Stomach (tissue), 9 donors: ENCODE measurements around the gene CARMIL3. TPM values are rescaled to one million over a fixed set of nuclear protein-coding genes. Genes with fewer than 3 reads are reported as not detected.

Source experiments
- DNase-seq, 2 donors: peaks; one replicate each; pipeline versions ENCODE4 v3.0.0 to v3.0.0-alpha.2; 2013 to 2019
- H3K27ac ChIP-seq, 5 donors: fragments of 200-600 bp in 4 of 5; sonication (generic) in 4 of 5; one replicate each; pipeline ENCODE4 v1.5.1; 2013 to 2019; ENCODE audit warnings: mild to moderate bottlenecking in 1 of 5, moderate library complexity in 1 of 5
- H3K27me3 ChIP-seq, 3 donors: fragments of 200-600 bp; sonication (generic); one replicate each; pipeline ENCODE4 v1.5.1; 2017 to 2019; ENCODE audit warnings: mixed run types in 1 of 3
- H3K36me3 ChIP-seq, 4 donors: fragments of 200-600 bp; sonication (generic); 1 replicate in 3 of 4; 2 replicates in 1 of 4; pipeline ENCODE4 v1.5.1; 2016 to 2019
- H3K4me1 ChIP-seq, 4 donors: fragments of 200-600 bp; sonication (generic); one replicate each; pipeline ENCODE4 v1.5.1; 2016 to 2019
- H3K4me3 ChIP-seq, 4 donors: fragments of 200-600 bp; sonication (generic) in 3 of 4; one replicate each; pipeline ENCODE4 v1.5.1; 2016 to 2019; ENCODE audit warnings: mild to moderate bottlenecking in 1 of 4
- H3K9me3 ChIP-seq, 4 donors: fragments of 200-600 bp; sonication (generic); one replicate each; pipeline ENCODE4 v1.5.1; 2016 to 2019
- CTCF ChIP-seq, 7 experiments: fragments of 450-650 bp in 4 of 7; fragments of 200-600 bp in 3 of 7; sonication (generic) in 3 of 7; IDR thresholded peaks; one replicate each; pipeline ENCODE4 v1.5.1; 2016 to 2019; ENCODE audit warnings: antibody characterized with exemption in 7 of 7, control low read depth in 2 of 7, mild to moderate bottlenecking in 1 of 7
- EP300 ChIP-seq: sonication (generic); formaldehyde crosslinking; IDR thresholded peaks from one replicate; pipeline ENCODE4 v1.6.1; 2017; ENCODE audit warnings: antibody characterized with exemption
- POLR2A ChIP-seq, 4 donors: fragments of 450-650 bp; IDR thresholded peaks; one replicate each; pipeline ENCODE4 v1.6.1; 2016; ENCODE audit warnings: antibody characterized with exemption in 4 of 4, control low read depth in 2 of 4, mild to moderate bottlenecking in 1 of 4, moderate library complexity in 1 of 4
- POLR2AphosphoS5 ChIP-seq, 3 donors: sonication (generic); formaldehyde crosslinking; IDR thresholded peaks; one replicate each; pipeline ENCODE4 v1.6.1; 2016; ENCODE audit warnings: antibody characterized with exemption in 3 of 3
- WGBS, 5 donors: extraction: QIAGEN DNeasy Blood & Tissue Kit in 3 of 5; methylation state at CpG; one replicate each; pipeline versions ENCODE4 v1.1.5 to v1.1.7; 2013 to 2018; 5-methylcytosine and 5-hydroxymethylcytosine counted together
- intact Hi-C: fragments of 100-400 bp; cut with DNase I; formaldehyde crosslinking; loops from one replicate; pipeline ENCODE4 v1.15.1; 2023; ENCODE audit warnings: low total_unique reads
- polyA plus RNA-seq, 3 donors: library from polyadenylated mRNA; stranded (reverse); fragments of 200-250 nt; gene quantifications; one replicate each; pipeline ENCODE4 v1.2.3, GENCODE V29; 2013
- total RNA-seq, 5 donors: library from RNA; depleted of rRNA; stranded (reverse); fragments of >200 nt; gene quantifications; one replicate each; pipeline versions ENCODE4 v1.1.0 to v1.2.3, GENCODE V29; 2014 to 2016
- donor health status: healthy with polysubstance abuse.
- donor health status: Bipolar disorder and iron deficiency.
- donor health status: healthy.

Gene CARMIL3
- total and polyA plus RNA-seq, 8 donors, result 0.14 to 2.0 (median 0.50) TPM; not detected in 2

GRCh38 chr14:24078146-24078545, 26.3 kb downstream of the CARMIL3 start:
- peaks cover 11 to 38% (median 37%) of the 10 kb centered on the region in 4 donors for H3K4me1 ChIP-seq
- WGBS, 5 donors, result 82 to 91% (median 84%) methylated on average over 3 of the region's 3 CpGs
- intact Hi-C loops, result no loop called here
- H3K4me3 ChIP-seq, result no peak overlapping the region
- no peaks in the 10 kb centered on the region for H3K36me3 ChIP-seq
- H3K27ac ChIP-seq, result no peak overlapping the region
- no peaks in the 10 kb centered on the region for H3K9me3 ChIP-seq
- peaks cover 0 to 17% (median 0%) of the 10 kb centered on the region in 3 donors for H3K27me3 ChIP-seq
- no peak for DNase-seq
- TF ChIP-seq POLR2A (IDR thresholded peaks at IDR 0.05) (no peak), POLR2AphosphoS5 (IDR thresholded peaks at IDR 0.05) (no peak), CTCF (IDR thresholded peaks at IDR 0.05) (no peak), EP300 (no peak)

GRCh38 chr14:24079491-24080141, 27.8 kb downstream of the CARMIL3 start:
- no peaks in the 10 kb centered on the region for H3K36me3 ChIP-seq
- H3K4me3 ChIP-seq, result no peak overlapping the region
- TF ChIP-seq CTCF (IDR thresholded peaks at IDR 0.05) (no peak), POLR2A (IDR thresholded peaks at IDR 0.05) (no peak), EP300 (no peak), POLR2AphosphoS5 (IDR thresholded peaks at IDR 0.05) (no peak)
- intact Hi-C loops, result no loop called here
- DNase-seq, result no peak
- H3K4me1 ChIP-seq, result peaks cover 6 to 28% (median 25%) of the 10 kb centered on the region in 4 donors
- H3K9me3 ChIP-seq, result no peaks in the 10 kb centered on the region
- H3K27ac ChIP-seq, result no peak overlapping the region
- 91 to 96% (median 92%) methylated on average over 9 of the region's 9 CpGs for WGBS, 5 donors
- H3K27me3 ChIP-seq, result peaks cover 0 to 17% (median 0%) of the 10 kb centered on the region in 3 donors

- peaks cover 6 to 23% (median 22%) of the 10 kb centered on the region in 4 donors for H3K4me1 ChIP-seq
- intact Hi-C loops, result no loop called here
- no peaks in the 10 kb centered on the region for H3K36me3 ChIP-seq
- no peak overlapping the region for H3K27ac ChIP-seq
- 72 to 89% (median 84%) methylated on average over 6 of the region's 6 CpGs for WGBS, 5 donors
- TF ChIP-seq POLR2A (IDR thresholded peaks at IDR 0.05) (no peak), CTCF (IDR thresholded peaks at IDR 0.05) (no peak), EP300 (no peak), POLR2AphosphoS5 (IDR thresholded peaks at IDR 0.05) (no peak)
- DNase-seq, result no peak
- H3K27me3 ChIP-seq, result peaks cover 0 to 17% (median 0%) of the 10 kb centered on the region in 3 donors
- no peak overlapping the region for H3K4me3 ChIP-seq
- H3K9me3 ChIP-seq, result no peaks in the 10 kb centered on the region
These were observed 28.3 kb downstream of the CARMIL3 start for GRCh38 chr14:24080142-24080530.

GRCh38 chr14:24080888-24081738, 29.3 kb downstream of the CARMIL3 start:
- intact Hi-C loops, result no loop called here
- H3K36me3 ChIP-seq, result no peaks in the 10 kb centered on the region
- peak overlapping the region; percentile 53 to 88 (median 80) for H3K27ac ChIP-seq
- H3K9me3 ChIP-seq, result no peaks in the 10 kb centered on the region
- WGBS, 5 donors, result 0 to 1% (median 1%) methylated on average over 15 to 74 of the region's 74 CpGs
- DNase-seq, result peak; percentile 74 to 87
- H3K27me3 ChIP-seq, result peaks cover 0 to 17% (median 0%) of the 10 kb centered on the region in 3 donors
- H3K4me1 ChIP-seq, result peaks cover 6 to 19% (median 17%) of the 10 kb centered on the region in 4 donors
- H3K4me3 ChIP-seq, result peak overlapping the region; percentile 61 to 67 (median 63)
- TF ChIP-seq POLR2AphosphoS5 (IDR thresholded peaks at IDR 0.05) (peak in 1 of 3 donors; percentile 34), POLR2A (IDR thresholded peaks at IDR 0.05) (no peak)
